AG10803 (cell line): ENCODE measurements around the gene CELA2B.
"Not testable (repeated sequence)": the region's sequence is repeated elsewhere in the genome, so short reads cannot be mapped to it uniquely, and the experiment has no call there.

Source experiments
- DNase-seq: peaks from one replicate; pipeline ENCODE4 v3.0.0; 2010; ENCODE audit warnings: low read depth
- H3K4me3 ChIP-seq: 2 replicates; pipeline ENCODE4 v1.5.1; 2011; ENCODE audit warnings: mild to moderate bottlenecking, low read length, control low read depth
- TF ChIP-seq, protein P1 (sequence below): conservative IDR thresholded peaks from 2 replicates; pipeline ENCODE4 v1.5.1; 2011; ENCODE audit warnings: mild to moderate bottlenecking, low read length, control low read depth, inconsistent platforms

CELA2B gene

DNA sequence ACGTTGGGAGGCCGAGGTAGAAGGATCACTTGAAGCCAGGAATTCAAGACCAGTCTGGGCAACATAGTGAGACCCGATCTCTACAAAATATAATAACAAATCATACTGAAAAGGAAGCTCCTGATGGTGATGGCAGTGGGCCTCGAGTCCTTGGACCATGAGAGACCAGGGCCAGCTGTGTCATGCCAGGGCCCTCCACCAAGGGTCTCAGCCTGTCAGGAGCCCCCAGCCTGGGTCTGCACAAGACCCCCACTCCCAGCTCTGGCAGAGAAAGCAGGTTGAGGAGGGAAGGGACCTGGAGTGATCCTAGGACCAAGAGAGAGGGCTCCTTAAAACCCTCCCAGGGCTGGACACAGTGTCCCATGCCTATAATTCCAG is 44.3 kb upstream of the CELA2B start:
- no peak for DNase-seq
- H3K4me3 ChIP-seq, result no peak overlapping the region
- TF ChIP-seq, protein P1, sequence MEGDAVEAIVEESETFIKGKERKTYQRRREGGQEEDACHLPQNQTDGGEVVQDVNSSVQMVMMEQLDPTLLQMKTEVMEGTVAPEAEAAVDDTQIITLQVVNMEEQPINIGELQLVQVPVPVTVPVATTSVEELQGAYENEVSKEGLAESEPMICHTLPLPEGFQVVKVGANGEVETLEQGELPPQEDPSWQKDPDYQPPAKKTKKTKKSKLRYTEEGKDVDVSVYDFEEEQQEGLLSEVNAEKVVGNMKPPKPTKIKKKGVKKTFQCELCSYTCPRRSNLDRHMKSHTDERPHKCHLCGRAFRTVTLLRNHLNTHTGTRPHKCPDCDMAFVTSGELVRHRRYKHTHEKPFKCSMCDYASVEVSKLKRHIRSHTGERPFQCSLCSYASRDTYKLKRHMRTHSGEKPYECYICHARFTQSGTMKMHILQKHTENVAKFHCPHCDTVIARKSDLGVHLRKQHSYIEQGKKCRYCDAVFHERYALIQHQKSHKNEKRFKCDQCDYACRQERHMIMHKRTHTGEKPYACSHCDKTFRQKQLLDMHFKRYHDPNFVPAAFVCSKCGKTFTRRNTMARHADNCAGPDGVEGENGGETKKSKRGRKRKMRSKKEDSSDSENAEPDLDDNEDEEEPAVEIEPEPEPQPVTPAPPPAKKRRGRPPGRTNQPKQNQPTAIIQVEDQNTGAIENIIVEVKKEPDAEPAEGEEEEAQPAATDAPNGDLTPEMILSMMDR, result no peak

DNA sequence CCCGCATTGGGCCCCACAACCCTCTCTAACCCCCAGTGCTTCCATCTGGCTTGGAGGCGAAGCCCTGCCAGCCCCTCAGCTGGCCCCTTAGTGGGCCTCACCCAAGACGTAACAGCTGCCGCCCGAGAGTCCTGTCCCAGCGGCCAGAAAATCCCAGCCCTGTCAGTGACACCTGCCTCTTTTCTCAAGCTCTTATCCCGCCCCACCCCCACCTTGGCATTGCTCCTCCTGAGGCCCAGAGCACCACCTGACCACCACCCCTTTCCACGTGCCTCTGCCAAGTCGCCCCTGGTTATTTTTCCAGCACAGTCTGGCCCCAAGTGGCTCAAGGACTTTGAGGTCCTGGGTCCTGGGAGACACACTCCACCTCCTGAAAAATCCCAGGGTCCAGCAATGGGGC is 43.6 kb upstream of the CELA2B start:
- no peak overlapping the region for H3K4me3 ChIP-seq
- TF ChIP-seq, protein P1, result no peak
- DNase-seq, result no peak

DNA sequence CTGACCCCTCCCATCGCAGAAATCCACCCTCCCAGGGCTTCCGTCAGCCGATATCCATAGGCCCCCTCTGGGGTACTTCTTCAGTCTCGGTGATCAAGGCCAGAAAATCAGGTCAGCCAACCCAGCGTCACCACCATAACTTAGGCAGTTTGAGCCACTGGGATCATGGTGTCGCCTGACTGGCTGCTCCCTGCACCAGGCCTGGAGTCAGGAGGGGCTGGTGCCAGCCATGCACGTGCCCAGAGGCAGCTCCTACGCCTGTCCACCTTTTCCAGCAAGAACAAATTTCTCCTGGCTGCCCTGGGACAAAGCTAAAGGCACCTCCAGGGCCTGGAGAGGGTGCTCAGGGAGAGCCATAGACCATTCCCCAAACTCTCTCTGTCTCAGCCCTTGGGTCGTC is 42.4 kb upstream of the CELA2B start:
- no peak overlapping the region for H3K4me3 ChIP-seq
- TF ChIP-seq, protein P1, result no peak
- DNase-seq, result no peak

DNA sequence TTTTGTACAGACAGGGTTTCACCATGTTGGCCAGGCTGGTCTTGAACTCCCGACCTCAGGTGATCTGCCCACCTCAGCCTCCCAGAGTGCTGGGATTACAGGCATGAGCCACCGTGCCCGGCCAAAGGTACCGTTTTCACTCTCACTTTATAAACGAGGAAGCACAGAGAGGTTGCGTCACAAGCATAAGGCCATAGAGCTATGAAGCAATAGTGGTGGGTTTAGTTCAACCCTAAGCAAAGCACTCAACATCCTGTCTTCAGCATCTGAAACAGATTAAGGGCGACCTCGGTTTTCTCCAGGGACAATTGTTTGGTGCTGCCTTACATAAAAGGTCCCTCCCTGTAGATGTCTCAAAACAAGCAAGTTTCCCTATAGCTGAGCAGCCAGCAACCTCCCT is 41.2 kb upstream of the CELA2B start:
- H3K4me3 ChIP-seq, DNase-seq: not testable (repeated sequence)

DNA sequence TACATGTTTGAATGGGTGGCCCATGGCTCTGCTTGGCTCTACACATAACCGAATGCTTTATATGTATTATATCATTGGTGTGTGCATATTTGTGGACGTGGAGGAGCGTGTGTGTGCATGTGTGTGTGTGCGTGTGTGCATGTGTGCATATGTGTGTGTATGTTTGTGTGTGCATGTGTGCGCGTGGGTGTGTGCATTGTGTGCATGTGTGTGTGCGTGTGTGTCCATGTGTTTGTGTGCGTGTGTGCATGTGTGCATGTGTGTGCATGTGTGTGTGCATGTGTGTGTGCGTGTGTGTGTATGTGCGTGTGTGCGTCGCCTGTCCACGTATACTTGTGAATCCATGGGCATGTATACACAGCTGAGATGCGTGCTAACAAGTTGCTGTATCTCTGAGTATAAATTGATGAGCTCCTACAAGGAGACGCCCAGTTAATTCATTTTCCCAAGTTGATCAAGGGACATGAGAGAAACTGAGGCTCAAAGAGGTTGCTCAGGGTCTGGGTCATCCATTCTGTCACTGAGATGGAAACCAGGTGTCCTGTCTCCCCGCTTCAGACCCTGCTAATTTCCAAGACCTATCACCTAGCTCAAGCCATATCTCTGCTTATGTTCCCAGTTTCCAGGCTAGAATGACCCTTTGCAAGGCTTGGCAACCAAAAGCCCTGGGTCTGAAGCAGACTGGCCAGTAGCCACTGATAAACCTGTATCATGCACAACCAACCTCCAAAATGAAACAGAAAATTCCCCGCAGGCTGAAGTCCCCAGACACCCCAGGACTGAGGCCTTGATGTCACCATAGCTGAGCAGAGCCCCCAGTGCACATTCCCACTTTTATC is 40.4 kb upstream of the CELA2B start:
- TF ChIP-seq, protein P1, result no peak
- H3K4me3 ChIP-seq, result no peak overlapping the region
- no peak for DNase-seq

DNA sequence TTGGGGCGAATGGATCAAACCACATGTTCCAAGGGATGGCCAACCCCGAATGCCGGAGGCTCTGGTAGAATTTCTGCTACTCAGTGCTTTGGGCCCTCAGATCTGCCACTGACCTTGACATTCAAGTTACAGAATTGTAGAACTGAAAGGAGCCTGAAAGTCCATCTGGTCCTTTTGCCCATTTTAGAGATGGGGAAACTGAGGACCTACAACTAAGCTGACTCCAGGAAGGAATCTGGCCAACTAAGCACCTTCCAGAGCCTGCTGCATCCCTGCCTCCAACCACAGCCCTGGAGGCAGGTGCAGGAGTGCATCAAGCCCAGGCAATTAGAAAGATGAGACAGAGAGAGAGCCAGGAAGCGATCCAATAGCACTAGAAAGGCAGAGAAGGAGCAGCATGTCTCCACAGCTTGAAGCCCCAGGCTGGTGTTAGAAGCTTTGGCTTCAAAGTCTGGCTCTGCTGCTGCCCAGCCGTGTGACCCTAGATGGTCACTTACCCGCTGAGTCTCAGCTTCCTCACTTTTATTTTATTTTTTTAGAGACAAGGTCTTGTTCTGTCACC is 38.9 kb upstream of the CELA2B start:
- no peak overlapping the region for H3K4me3 ChIP-seq
- TF ChIP-seq, protein P1, result no peak
- no peak for DNase-seq

DNA sequence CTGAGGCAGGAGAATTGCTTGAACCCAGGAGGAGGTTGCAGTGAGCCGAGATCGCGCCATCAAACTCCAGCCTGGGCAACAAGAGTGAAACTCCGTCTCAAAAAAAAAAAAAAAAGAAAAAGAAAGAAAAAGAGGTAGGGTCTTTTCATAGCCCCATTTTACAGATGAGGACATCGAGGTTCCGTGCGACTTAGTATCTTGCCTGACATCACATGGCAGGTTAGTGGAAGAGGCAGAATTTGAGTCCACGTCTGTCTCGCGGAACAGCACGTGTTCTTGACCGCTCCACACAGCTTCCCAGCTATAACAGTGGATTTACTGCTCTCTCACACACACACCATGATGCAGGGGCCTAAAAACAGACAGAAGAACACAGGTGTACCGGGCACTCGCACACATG is 36.6 kb upstream of the CELA2B start:
- no peak overlapping the region for H3K4me3 ChIP-seq
- DNase-seq, result no peak
- TF ChIP-seq, protein P1, result no peak
